Jurkat, Clone E6-1 (cell line): ENCODE measurements around the gene CLPTM1L.
"Not testable (repeated sequence)": the region's sequence is repeated elsewhere in the genome, so short reads cannot be mapped to it uniquely, and the experiment has no call there.

Experiments
- DNase-seq: peaks from one replicate; pipeline ENCODE4 v3.0.0-alpha.2; 2011; ENCODE audit warnings: low read depth, low spot score
- H3K4me3 ChIP-seq: 2 replicates; pipeline ENCODE4 v1.5.1; 2011; ENCODE audit warnings: mild to moderate bottlenecking, low read length, control low read depth, moderate library complexity

CLPTM1L gene

DNA sequence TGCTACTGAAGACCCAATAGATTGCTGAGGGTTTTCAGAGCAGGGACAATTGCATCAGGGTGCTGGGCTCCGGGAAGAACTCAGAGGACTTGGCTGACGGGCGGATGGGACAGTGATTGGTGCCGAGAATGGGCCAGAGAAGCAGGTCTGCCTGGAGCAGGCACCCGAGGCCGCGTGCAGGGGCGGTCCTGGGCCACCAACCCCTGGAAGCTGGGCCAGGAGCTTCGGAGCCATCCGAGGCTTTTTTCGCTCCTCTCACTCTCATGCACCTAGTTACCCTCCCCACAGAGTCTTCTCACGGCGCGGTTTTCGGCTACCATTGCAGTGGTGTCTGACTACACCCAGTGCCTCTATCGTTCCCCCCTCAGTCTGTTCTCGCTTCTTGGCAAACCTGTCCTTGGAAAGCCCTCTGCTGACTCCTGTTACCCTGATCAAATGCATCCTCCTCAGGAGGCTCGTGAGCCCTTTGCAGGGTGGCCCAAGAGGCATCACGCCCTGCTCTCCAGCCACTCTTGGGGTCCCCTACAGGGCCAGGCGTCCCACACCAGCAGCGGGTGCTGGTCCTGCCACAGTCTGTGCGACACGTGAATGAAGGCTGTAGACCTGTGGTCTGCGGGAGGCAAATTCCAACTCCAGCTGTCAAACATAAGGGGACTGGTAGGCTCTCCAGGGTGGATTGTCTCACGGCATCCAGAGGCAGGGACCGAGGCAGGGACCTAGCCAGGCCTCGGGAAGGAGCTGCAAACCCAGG is 1.2 kb upstream of the CLPTM1L start:
- peak overlapping the region; percentile 90 for H3K4me3 ChIP-seq
- no peak for DNase-seq

DNA sequence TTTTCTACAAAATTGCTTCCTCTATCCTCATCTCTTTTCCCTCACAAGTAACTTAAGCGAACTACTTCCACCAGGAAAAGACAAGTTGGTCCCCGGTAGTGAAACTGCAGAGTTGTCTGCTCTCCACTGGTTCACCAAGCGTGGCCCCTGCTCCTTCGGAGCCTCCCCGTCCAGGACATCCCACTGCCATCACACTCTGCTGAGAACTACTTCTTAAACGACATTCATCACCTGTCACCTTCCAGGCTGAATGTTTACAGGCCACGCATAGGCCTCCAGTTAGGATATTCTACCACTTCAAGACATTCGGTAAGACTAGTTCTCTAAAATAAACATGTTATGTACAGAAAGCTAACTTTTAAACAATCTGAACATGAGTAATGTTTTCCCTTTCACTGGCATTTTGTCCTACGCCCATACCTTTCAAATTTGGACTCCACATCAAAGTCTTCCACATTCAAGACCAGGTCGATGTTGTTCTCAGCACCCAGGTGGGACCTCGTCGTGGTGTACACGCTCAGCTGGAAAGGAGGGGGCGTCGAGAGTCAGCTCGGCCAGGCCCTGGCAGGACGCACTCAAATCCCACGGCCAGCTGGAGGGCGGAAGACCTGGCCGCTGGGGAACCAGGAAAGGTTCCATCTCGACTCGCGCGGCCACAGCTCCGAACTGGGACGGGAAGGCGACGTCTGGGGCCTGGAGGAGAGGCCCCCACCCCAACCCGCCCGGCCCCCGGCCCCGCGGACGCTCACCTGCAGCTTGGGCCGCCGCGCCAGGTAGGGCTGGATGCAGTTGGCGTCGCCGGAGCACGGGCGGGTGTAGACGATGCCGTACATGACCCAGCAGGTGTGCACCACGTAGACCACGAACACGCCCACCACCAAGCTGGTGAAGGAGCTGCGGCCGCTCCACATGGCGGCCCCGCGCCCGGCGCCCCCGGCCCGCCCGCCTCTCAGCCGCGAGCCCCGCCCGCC is 683 bp downstream of the CLPTM1L start:
- H3K4me3 ChIP-seq, result peak overlapping the region; percentile 96
- no peak for DNase-seq

DNA sequence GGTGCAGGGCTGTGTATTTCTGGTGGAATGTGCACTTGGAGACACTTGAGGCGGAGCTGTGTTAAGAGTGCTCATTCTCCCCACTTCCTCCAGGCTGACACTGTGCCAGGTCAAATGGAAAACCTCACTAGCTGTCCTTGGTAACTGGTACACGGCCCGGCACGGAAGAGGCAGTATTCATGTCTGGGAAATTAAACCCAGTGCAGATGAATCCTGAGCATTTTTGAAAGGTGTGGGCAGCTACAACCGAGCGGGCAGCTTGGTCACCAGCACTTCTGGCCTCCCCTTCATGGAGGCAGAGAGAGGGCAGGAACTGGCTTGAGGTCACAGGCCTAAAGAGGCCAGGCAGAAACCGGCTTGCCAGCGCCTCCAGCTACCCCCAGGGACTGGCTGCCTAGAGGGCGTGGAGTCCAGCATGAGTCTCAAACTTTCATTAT is 1.6 kb downstream of the CLPTM1L start:
- DNase-seq, result no peak
- peak overlapping the region; percentile 96 for H3K4me3 ChIP-seq

DNA sequence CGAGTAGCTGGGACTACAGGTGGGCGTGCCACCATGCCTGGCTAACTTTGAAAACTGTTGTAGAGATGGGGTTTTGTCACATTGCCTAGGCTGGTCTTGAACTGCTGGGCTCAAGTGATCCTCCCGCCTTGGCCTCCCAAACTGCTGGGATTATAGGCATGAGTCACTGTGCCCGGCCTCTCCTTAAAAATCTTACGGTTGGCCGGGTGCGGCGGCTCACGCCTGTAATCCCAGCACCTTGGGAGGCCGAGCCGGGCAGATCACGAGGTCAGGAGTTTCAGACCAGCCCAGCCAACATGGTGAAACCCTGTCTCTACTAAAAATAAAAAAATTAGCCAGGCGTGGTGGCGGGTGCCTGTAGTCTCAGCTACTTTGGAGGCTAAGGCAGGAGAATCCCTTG is 2.2 kb downstream of the CLPTM1L start:
- not testable (repeated sequence) for DNase-seq, H3K4me3 ChIP-seq

DNA sequence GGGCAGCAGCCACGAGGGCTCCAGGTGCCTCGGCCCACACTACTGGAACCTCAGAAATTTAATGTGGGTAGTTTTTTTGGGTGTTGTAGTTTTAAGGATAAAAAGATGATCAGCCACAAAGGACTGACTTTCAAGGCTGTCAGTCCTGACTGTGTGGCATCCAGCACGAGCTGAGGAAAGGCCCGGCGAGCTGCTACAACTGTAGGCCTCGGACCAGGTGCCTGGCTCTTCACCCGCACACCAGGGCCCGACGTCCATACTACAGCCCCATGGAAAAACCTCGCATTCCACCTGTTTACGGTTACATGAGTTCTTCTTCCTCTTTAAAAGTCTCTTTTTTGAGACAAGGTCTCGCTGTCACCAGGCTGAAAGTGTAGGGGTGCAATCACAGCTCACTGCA is 2.6 kb downstream of the CLPTM1L start:
- H3K4me3 ChIP-seq, result no peak overlapping the region
- DNase-seq, result no peak

DNA sequence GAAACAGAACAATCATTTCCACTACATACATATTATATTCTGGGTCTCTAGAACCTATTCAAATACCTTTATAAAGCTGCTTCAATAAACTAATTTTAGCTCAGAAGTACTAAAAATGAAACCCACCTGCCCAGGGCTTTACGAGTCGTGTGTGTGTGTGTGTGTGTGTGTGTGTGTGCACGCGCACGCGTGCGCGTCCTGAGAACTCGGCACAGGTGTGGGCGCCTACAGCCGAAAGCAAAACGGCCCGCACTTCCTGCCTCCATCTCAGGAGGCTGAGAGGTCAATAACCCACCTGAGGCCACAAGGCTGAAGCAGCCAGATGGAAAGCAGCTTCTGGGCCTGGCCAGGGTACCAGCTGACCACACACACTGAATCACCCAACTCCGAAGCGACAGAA is 3.0 kb downstream of the CLPTM1L start:
- DNase-seq, result no peak
- H3K4me3 ChIP-seq, result no peak overlapping the region

DNA sequence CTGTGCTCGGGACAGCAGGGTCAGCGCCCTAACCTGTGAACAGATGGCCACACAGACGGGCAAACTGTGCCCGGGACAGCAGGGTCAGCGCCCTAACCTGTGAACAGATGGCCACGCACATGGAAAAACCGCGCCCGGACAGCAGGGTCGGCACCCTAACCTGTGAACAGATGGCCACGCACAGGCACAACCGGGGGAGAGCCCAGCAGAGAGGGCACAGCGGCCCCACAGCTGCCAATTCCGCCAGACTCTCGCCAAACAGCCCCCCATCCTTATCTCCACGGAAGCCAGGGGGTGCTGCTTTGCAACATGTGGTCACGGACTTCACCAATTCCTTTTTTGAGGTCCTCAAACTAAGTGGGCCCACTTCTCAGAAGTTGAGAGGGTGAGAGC is 5.1 kb downstream of the CLPTM1L start:
- not testable (repeated sequence) for H3K4me3 ChIP-seq, DNase-seq

DNA sequence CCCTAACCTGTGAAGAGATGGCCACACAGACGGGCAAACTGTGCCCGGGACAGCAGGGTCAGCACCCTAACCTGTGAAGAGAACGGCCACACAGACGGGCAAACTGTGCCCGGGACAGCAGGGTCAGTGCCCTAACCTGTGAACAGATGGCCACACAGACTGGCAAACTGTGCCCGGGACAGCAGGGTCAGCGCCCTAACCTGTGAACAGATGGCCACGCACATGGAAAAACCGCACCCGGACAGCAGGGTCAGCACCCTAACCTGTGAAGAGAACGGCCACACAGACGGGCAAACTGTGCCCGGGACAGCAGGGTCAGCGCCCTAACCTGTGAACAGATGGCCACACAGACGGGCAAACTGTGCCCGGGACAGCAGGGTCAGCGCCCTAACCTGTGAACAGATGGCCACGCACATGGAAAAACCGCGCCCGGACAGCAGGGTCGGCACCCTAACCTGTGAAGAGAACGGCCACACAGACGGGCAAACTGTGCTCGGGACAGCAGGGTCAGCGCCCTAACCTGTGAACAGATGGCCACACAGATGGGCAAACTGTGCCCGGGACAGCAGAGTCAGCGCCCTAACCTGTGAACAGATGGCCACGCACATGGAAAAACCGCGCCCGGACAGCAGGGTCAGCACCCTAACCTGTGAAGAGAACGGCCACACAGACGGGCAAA is 5.6 kb downstream of the CLPTM1L start:
- DNase-seq, H3K4me3 ChIP-seq: not testable (repeated sequence)

DNA sequence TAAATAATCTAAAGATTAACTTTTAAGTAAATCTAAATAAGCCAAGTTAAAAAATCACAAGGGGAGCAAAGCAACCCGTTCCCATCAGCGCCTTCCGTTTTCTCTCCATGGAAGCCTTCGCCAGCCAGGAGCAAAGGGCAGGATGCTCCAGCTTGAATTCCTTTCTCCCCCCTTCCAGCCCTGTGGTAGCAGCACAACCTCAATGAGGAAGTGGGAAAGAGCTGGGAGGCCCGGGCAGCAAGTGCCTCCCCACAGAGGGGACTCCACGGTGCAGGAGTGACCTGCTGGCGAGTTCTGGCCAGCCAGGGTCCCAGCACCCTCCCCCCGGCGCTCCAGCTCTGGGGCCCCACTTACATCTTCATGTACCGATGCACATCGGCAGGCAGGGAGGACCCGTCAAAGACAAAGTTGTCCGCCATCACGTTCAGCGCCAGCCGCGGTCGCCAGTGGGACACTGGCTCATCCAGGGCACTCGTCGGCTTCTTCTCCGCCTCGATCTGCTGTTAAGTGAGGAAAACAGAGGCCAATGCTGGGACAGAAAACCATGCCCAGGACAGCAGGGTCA is 6.3 kb downstream of the CLPTM1L start:
- no peak for DNase-seq
- no peak overlapping the region for H3K4me3 ChIP-seq

DNA sequence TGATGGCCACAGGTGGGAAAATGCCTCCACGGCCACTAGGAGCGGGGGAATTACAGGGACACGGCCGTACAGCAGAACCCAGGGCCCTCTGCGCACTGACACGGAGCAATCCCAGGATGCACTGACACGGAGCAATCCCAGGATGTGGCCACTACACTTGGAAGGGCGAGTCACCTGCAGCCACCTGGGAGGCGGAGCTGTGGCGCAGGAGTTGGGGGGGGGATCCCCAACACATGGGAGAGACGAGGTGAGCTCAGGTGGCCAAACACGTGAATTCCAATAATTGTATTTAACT is 6.8 kb downstream of the CLPTM1L start:
- no peak for DNase-seq
- H3K4me3 ChIP-seq, result no peak overlapping the region

DNA sequence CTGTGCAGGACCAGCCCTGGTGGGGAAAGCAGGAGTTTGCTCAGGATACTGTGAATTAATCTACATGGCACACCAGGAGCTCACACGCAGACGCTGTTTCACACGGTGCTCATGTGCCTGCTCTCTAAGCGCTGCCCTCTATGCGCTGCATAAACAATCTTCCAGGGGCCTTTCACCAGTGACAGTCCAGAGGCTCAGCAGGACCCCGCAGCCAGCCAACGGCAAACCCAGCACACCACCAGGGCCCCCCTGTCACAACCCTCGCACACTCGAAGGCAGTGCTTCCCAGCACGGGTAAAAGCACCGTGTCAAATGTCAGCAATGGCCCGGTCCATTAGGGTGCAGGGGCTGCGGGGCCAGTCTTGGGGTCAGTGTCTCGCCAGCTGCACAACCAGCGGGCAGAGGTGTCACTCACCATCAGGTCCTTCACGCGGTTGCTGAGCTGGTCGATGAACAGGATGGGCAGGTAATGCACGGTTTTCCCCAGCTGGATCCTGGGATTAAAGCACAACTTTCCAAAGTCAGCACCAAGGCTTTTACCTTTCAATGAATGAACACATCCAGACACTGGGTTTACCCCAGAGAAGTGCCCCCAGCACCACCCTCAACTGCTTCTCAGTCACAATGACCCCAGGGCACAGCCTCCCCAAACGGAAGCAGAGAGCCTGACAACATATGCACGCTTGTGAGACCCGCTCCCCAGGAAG is 7.3 kb downstream of the CLPTM1L start:
- DNase-seq, result no peak
- no peak overlapping the region for H3K4me3 ChIP-seq

DNA sequence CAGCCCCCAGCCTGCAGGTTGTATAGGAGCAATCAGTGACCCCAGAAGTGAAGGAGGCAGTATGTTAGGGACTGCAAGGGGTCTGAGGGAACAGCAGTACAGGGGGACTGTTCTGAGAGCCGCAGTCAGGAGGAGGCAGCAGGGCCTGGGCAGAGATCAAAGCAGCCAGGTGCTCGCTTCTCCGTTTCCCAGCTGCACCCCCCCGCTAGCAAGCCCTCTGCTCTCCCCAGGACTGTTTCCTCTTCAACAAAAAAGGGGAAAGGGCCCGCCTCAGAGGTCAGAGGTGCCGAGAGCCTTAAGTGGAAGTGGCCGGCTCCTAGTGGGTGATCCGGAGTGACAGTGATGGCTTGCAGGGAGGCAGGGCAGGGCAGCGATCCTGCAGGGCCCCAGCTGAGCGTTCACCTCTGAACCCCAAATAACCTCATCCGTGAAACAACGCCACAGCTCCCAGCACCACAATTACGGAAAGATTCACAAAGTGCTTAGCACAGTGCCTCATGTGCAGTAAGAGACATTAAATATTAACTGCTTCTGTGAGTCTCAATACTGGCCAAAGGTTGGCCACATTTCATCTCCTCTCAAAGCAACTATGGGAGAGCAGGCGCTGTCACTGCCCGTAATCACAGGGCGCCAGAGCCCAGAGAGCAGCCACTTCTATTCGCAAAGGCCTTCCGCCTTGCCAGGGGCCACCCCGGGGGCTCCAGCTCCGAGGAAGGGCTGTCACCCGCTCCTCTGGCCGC is 8.0 kb downstream of the CLPTM1L start:
- H3K4me3 ChIP-seq, result peak overlapping the region; percentile 18
- DNase-seq, result peak; percentile 72

DNA sequence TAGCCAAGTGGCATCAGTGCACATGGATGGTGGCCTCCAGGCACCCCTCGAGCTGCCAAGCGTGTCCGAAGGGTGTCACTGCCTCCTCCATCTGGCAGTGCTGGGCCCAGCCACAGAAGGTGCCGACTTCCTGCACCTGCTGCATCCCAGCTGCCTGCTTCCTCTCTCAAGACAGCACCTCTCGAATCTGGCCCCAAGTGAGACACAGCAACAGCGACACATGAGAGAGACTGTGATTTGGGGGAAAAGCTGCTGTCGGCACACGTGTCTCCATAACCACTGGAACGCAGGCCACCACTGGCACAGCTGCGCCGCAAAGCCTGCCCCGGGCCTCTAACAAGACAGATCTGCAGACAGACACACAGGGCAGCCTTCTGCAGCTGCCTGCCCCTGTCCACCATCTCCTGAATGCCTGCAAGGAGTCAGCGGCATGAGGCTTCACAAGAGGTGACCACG is 8.8 kb downstream of the CLPTM1L start:
- H3K4me3 ChIP-seq, result no peak overlapping the region
- peak; percentile 97 for DNase-seq

DNA sequence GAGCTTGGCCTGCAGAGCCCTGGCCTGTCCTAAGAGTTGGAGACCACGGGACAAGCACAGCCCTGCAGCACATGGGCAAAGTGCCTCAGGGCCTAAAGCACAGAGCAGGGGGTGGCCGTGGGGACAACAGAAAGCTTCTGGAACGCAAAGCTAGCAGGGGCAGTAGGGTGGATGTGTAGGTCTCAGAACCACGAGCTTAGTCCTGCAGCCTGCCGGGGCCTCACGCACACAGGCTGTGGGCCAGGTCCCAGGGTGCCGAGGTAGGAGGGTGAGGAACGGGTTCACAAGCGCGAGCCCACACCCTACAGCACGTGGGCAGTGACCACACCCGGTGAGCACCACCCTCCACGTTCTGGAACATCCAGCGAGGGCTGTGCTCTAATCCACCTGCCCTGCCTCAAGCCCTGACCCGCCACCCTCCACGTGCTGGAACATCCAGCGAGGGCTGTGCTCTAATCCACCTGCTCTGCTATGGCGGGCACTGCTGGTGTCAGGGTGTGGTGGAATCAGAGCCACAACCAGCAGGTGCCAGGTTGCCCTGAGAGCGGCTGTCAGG is 9.3 kb downstream of the CLPTM1L start:
- DNase-seq, result no peak
- no peak overlapping the region for H3K4me3 ChIP-seq

DNA sequence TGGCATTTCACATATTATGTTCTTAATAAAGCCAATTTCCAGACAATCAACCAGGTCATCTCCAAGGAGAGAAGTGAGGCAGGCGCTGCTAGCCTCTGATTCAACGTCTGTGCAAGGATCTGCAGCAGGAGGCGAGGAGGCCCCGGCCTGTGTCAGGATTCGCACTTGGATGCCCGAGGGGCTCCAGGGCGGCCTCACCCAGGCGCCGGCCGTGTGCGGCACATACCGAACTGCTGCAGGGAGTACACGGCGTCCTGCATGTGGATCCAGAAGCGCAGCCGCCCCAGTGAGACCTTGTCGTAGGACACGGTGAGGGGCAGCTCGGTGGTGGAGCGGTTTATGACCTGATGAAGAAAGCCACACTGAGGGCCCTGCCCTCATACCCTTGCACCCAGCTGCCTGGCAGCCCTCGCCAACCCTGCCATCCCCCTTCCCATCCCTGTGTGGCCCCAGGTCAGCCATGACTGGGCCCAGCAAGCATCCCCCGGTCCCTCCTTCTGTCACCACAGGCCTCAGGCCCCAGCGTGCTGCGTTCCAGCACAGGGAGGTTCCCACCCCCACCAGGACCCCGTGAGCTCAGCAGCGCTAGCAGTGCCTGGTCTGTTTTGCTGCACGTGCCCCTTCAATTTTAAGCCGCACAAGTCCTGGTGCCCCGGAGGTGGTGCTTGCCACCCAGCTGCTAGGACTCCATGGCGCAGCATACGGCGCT is 9.9 kb downstream of the CLPTM1L start:
- no peak for DNase-seq
- H3K4me3 ChIP-seq, result no peak overlapping the region

DNA sequence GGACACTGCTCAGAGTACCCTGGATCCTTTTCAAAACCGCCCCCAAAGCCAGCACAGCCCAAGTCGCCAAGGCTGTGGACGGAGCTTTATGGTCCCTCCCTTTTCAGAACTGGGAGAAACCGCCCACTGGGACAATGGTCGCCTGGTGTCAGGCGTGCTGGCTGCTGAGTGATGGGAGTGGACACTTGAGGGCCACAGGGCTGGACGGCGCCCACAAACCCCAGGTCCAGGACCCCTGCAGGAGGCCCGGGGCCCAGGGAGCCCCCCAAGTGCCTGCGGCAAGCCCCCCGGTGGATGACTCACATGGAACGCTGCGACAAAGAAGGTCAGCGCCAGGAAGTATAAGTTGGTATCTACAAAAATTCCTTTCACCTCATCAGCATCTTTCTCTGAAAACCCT is 10.9 kb downstream of the CLPTM1L start:
- no peak overlapping the region for H3K4me3 ChIP-seq
- DNase-seq, result no peak

DNA sequence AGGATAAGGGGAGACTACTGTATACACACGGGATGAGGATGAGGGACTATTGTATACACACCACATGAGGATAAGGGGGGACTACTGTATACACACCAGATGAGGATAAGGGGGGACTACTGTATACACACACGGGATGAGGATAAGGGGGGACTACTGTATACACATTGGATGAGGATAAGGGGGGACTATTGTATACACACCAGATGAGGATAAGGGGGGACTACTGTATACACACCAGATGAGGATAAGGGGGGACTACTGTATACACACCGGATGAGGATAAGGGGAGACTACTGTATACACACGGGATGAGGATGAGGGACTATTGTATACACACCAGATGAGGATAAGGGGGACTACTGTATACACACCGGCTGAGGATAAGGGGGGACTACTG is 11.6 kb downstream of the CLPTM1L start:
- H3K4me3 ChIP-seq, DNase-seq: not testable (repeated sequence)
